Measurements from ENCODE around the gene TF. TPM values are rescaled to one million over a fixed set of nuclear protein-coding genes. Genes with fewer than 3 reads are reported as not detected.

Gene TF
- polyA plus RNA-seq, 1 of the 3 experiments (the other 2 are of a cell fraction) = 0.08 TPM

- Histone ChIP-seq H3K9me2 (no peaks in the 10 kb centered on the region), H4K20me1 (ENCODE audit: insufficient read depth) (no peaks in the 10 kb centered on the region), H3K79me2 (ENCODE audit: insufficient read depth) (no peaks in the 10 kb centered on the region), H3K4me3 (ENCODE audit: low read depth in 2 of 2, low read length in 1 of 2) (no peak overlapping the region), H3K27me3 (ENCODE audit: insufficient read depth) (no peaks in the 10 kb centered on the region; the same call in 1 of the 2 replicates), H2AFZ (ENCODE audit: low read depth) (no peak overlapping the region), H3K4me2 (no peak overlapping the region), H3F3A (replicated peaks; ENCODE audit: insufficient read depth) (no peaks in the 10 kb centered on the region), H3K9ac (no peak overlapping the region), H3K4me1 (ENCODE audit: control insufficient read depth in 1 of 2, insufficient read depth in 2 of 2, low read depth in 1 of 2, low read length in 1 of 2) (no peaks in the 10 kb centered on the region), H3K9me3 (no peaks in the 10 kb centered on the region), H3K27ac (ENCODE audit: low read depth in 2 of 2, low read length in 1 of 2) (no peak overlapping the region), H3K36me3 (replicated peaks in 1 of 2; ENCODE audit: control insufficient read depth in 1 of 2, insufficient read depth in 2 of 2, low read length in 1 of 2) (no peaks in the 10 kb centered on the region)
- ChIA-PET POLR2A (no interaction called here), CTCF (interaction anchor here (0.8 kb wide), 1 partner anchor 11 kb away, joined by 3 read pairs; no protein-coding TSS in a partner anchor)
- 16% methylated on average over 6 of the region's 6 CpGs for WGBS (ENCODE audit: low lambda C conversion rate)
- TF ChIP-seq YY1 (IDR thresholded peaks at IDR 0.05; ENCODE audit: low read depth) (no peak), ZBTB33 (IDR thresholded peaks at IDR 0.05; ENCODE audit: borderline replicate concordance, low read depth) (no peak)
- no peak for DNase-seq
Measured at GRCh38 chr3:133700351-133700750, 45.8 kb upstream of the TF start.

- DNase-seq = no peak
- no peak for TF ChIP-seq ZBTB33 (IDR thresholded peaks at IDR 0.05; ENCODE audit: borderline replicate concordance, low read depth)
- TF ChIP-seq USF1 (IDR thresholded peaks at IDR 0.05; ENCODE audit: borderline replicate concordance, low read depth) = no peak
- no peak for TF ChIP-seq JUND (IDR thresholded peaks at IDR 0.05)
- TF ChIP-seq SMC3 (IDR thresholded peaks at IDR 0.05; ENCODE audit: low read depth, low read length) = no peak
- no peaks in the 10 kb centered on the region for H4K20me1 ChIP-seq (ENCODE audit: insufficient read depth)
- H3K4me1 ChIP-seq (ENCODE audit: control insufficient read depth in 1 of 2, insufficient read depth in 2 of 2, low read depth in 1 of 2, low read length in 1 of 2) = no peaks in the 10 kb centered on the region
- WGBS (ENCODE audit: low lambda C conversion rate) = 37% methylated on average over 7 of the region's 7 CpGs
- H3F3A ChIP-seq (replicated peaks; ENCODE audit: insufficient read depth) = no peaks in the 10 kb centered on the region
- no peaks in the 10 kb centered on the region for H3K79me2 ChIP-seq (ENCODE audit: insufficient read depth)
- POLR2A ChIA-PET = no interaction called here
- H3K9me2 ChIP-seq = no peaks in the 10 kb centered on the region
- H3K4me3 ChIP-seq (ENCODE audit: low read depth in 2 of 2, low read length in 1 of 2) = no peak overlapping the region
- no peak overlapping the region for H3K9ac ChIP-seq
- no peaks in the 10 kb centered on the region for H3K9me3 ChIP-seq
- H3K27ac ChIP-seq (ENCODE audit: low read depth in 2 of 2, low read length in 1 of 2) = no peak overlapping the region
- H3K27me3 ChIP-seq (ENCODE audit: insufficient read depth) = no peaks in the 10 kb centered on the region; the same call in 1 of the 2 replicates
- no peak overlapping the region for H2AFZ ChIP-seq (ENCODE audit: low read depth)
- H3K4me2 ChIP-seq = no peak overlapping the region
- H3K36me3 ChIP-seq (replicated peaks in 1 of 2; ENCODE audit: control insufficient read depth in 1 of 2, insufficient read depth in 2 of 2, low read length in 1 of 2) = no peaks in the 10 kb centered on the region
- CTCF ChIA-PET = interaction anchor here (0.9 kb wide), 1 partner anchor 26 kb away, joined by 3 read pairs; no protein-coding TSS in a partner anchor
Measured at GRCh38 chr3:133701435-133702358, 44.5 kb upstream of the TF start.
